HG03103 (cell line): ENCODE results near the gene GALR3.

Experiments used
- ATAC-seq: cut with Tn5 transposase; IDR thresholded peaks from one replicate; pipeline ENCODE4 v1.9.1; 2021; ENCODE audit warnings: low read depth; ENCODE audit not compliant: unreplicated experiment

Gene GALR3

GRCh38 chr22:37802310-37803194 lies 20.6 kb upstream of the GALR3 start:
- no peak for ATAC-seq

GRCh38 chr22:37803195-37803638 lies 20.0 kb upstream of the GALR3 start:
- no peak for ATAC-seq

DNA sequence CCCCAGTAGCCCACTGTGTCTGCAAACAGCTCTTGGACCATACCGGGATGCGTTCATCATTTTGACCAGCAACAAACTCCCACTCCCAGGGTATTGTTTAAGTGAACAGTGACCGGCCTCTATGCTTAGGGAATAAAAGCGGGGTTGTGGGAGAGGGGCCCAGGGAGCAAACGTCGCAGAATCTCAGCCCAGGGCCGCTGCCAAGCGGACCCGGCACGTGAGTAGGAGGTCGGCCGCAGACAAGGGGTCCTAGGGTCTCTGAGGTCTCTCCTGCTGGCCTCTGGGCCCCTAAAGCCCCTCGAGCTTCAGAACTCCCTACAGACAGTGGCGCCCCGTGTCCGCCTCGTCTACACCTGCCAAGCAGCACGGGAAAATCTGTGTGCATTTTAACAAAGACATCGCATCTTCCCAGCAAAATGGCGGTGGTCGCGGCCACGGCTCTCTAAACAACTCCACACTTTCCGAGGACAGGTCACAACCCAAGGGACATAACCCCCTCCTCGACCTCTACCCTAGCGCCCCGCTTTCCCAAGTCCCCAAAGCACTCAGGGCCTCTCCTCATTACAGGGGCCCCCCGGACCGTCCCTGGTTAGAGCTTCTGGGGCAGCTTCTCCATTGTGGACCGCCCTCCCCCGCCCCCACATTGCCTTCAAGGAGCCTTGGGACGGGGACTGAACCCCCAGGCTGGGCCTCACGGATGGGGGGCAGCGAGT lies 19.4 kb upstream of the GALR3 start:
- no peak for ATAC-seq

DNA sequence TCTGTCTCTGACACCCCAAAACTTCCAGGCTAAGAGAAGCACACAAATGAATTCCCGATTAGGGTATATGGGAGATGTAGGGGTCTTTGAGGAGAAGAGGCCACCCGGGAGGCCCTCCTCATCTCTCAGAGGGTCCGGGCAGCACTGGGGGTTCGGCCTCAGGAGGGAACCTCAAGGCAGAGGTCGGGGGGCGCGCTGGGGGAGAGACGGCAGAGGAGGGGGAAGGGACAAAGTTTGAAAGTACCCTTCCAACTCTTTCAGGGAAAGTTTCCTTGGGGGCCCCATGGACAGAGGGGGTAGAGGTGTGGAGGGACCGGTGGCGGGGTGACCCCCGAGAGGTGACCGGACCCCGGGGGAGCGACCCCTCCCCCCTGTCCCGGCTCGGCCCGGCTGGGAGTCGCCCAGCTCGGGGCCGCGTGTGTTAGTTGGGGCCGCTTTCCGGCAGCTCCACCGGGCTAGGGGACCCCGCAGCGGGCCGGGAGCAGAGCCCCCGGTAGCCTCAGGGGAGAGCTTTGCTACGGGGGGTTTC lies 18.8 kb upstream of the GALR3 start:
- no peak for ATAC-seq

DNA sequence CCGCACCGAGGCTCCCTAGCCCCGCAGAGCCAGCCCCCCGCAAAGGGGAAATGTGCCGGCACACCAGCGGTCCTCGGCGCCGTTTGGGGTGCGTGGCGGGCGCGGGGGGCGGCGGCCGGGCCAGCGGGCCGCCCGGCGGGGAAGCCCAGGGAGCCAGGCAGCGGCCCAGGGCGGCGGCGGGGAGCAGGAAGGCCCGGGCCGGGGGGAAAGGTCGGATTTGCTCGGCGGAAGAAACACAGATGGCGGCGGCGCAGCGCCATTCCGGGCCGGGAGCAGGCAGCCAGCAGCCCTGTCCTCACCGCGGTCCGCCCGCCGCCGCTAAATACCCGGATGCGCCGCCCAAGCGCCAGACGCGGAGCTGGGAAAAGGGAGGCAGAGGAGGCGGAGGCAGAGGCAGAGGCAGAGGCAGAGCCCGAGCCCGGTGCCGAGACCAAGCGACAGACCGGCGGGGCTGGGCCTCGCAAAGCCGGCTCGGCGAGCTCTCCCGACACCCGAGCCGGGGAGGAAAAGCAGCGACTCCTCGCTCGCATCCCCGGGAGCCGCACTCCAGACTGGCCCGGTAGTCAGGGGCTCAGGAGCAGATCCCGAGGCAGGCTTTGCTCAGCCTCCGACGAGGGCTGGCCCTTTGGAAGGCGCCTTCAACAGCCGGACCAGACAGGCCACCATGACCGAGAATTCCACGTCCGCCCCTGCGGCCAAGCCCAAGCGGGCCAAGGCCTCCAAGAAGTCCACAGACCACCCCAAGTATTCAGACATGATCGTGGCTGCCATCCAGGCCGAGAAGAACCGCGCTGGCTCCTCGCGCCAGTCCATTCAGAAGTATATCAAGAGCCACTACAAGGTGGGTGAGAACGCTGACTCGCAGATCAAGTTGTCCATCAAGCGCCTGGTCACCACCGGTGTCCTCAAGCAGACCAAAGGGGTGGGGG lies 18.0 kb upstream of the GALR3 start:
- no peak for ATAC-seq

- no peak for ATAC-seq
Observed at GRCh38 chr22:37805810-37806277, 17.3 kb upstream of the GALR3 start.

DNA sequence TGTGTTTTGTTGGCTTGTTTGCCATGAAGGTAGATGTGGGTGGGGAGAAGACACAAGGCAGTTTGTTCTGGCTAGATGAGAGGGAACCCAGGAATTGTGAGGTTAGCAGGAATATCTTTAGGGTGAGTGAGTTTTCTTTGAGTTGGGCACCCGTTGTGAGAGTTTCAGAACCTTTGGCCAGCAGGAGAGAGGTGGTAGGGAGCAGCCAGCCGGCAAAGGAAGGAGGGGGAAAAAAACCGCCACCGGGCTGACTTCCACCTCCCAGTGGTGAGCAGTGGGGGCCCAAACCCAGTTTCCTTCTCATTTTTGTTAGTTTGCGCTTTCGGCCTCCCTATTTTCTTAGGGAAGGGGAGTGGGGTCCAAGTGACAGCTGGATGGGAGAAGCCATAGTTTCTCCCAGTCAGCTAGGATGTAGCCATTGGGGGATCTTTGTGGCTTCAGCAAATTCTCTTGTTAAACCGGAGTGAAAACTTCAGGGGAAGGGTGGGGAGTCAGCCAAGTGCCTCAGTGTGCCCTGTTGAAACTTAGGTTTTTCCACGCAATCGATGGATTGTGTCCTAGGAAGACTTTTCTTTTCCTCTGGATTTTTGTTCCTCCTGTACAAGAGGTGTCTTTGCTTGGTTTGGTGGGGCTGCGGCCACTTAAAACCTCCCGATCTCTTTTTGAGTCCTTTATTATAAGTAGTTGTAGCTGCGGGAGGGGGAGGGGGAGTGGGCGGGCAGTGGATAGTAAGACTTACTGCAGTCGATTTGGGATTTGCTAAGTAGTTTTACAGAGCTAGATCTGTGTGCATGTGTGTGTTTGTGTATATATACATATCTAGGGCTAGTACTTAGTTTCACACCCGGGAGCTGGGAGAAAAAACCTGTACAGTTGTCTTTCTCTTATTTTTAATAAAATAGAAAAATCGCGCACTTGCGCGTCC lies 16.5 kb upstream of the GALR3 start:
- no peak for ATAC-seq

- peak; percentile 86 for ATAC-seq
Observed at GRCh38 chr22:37807410-37808293, 15.5 kb upstream of the GALR3 start, which contains the start of gene GCAT. GCAT (plus strand) TSS chr22:37807934; CDS start chr22:37807968, 34 bp downstream.

GRCh38 chr22:37808294-37808657 lies 14.9 kb upstream of the GALR3 start:
- ATAC-seq, result no peak

- no peak for ATAC-seq
Observed at GRCh38 chr22:37809672-37810333, 13.4 kb upstream of the GALR3 start.

GRCh38 chr22:37811867-37812266 lies 11.3 kb upstream of the GALR3 start:
- ATAC-seq, result no peak

DNA sequence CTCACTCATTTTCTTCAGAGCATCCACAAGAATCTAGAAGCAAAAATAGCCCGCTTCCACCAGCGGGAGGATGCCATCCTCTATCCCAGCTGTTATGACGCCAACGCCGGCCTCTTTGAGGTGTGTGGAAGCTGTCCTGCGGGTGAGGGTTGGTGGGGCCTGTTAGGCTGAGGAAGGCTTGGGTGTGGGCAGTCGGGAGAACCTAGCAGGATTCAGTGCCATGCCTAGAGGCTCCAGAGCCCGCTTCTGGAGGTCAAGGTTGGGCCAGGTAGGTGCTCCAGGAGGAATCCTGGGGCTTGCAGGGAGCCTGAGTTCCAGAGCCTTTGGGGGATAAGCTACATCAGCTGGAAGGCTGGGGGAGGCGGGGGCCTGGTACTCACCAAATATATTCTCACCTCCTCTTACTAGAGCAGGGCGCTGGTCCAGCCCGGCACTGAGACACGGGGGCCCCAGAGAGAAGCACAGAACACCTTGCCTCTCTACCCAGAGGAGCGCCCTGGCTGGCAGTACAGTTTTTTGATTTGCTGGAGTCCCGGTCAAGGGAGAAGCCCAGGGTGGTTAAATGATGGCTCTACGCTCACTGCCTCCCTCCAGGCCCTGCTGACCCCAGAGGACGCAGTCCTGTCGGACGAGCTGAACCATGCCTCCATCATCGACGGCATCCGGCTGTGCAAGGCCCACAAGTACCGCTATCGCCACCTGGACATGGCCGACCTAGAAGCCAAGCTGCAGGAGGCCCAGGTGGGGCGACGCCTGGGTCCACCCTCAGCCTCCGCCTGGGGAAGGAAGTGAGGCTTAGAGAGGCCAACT lies 10.1 kb upstream of the GALR3 start:
- ATAC-seq, result no peak

GRCh38 chr22:37815593-37815992 lies 7.6 kb upstream of the GALR3 start:
- no peak for ATAC-seq

DNA sequence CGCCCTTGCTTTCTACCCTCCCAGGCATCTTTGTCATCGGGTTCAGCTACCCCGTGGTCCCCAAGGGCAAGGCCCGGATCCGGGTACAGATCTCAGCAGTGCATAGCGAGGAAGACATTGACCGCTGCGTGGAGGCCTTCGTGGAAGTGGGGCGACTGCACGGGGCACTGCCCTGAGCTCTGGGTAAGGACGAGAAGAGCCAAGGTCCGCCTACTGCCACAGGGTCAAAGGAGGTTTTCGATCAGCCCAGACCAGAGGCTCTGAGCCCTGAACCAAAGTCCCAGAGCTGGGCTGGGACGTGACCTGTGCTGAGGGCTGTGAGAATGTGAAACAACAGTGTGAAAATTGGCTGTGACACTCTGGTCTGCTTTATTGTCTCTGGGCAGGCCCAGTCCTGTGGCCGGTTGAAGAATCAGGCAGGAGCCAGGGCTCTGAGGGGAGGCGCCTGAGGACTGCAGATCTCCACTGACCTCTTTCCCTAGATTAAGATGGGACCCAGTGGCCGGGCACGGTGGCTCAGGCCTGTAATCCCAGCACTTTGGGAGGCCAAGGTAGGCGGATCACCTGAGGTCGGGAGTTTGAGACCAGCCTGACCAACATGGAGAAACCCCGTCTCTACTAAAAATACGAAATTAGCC lies 6.5 kb upstream of the GALR3 start:
- ATAC-seq, result no peak

GRCh38 chr22:37817705-37818408 lies 5.3 kb upstream of the GALR3 start:
- peak; percentile 52 for ATAC-seq
